ENCODE results near the gene MSANTD7. TPM values are rescaled to one million over a fixed set of nuclear protein-coding genes. Genes with fewer than 3 reads are reported as not detected.

The MSANTD7 gene
- total and polyA plus RNA-seq, 9 of the 15 experiments (the other 6 are each of a cell fraction or from before 2014, with no cell fraction given) = 5.2 to 27.3 (median 23.6) TPM

- TF ChIP-seq EHMT2 (IDR thresholded peaks at IDR 0.05) = peak; percentile 76; the same call in 1 of the 2 replicates
- no peak for TF ChIP-seq THRB (CRISPR knock-in tag; conservative IDR thresholded peaks at IDR 0.05)
- TF ChIP-seq TSHZ1 (CRISPR knock-in tag; IDR thresholded peaks at IDR 0.05) = no peak
- TF ChIP-seq SMC3 (conservative IDR thresholded peaks at IDR 0.05; ENCODE audit: insufficient read depth, low read depth, low read length) = no peak
- no peak for TF ChIP-seq TFAM (CRISPR knock-in tag; conservative IDR thresholded peaks at IDR 0.05)
- TF ChIP-seq ELF2 (CRISPR knock-in tag; IDR thresholded peaks at IDR 0.05) = no peak
- no peak for TF ChIP-seq MCM5 (IDR thresholded peaks at IDR 0.05; ENCODE audit: low read depth)
- TF ChIP-seq PRPF4 (IDR thresholded peaks at IDR 0.05; ENCODE audit: insufficient read depth, low read depth, low read length, poor library complexity, severe bottlenecking) = no peak
- no peak for TF ChIP-seq ZKSCAN1 (IDR thresholded peaks at IDR 0.05; ENCODE audit: low read depth, low read length)
- TF ChIP-seq PKNOX1 (IDR thresholded peaks at IDR 0.05) = no peak
- TF ChIP-seq SAP30 (IDR thresholded peaks at IDR 0.05; ENCODE audit: borderline replicate concordance, insufficient read depth, low read depth, low read length, poor library complexity, severe bottlenecking) = peak; percentile 59
- TF ChIP-seq RBFOX2 (IDR thresholded peaks at IDR 0.05; ENCODE audit: low read depth, low read length) = no peak
- no peak for TF ChIP-seq POU5F1 (IDR thresholded peaks at IDR 0.05; ENCODE audit: borderline replicate concordance, low read depth, low read length, partially characterized antibody)
- TF ChIP-seq MXD1 (CRISPR knock-in tag; IDR thresholded peaks at IDR 0.05; ENCODE audit: borderline replicate concordance, poor library complexity, severe bottlenecking) = no peak
- TF ChIP-seq ZNF384 (IDR thresholded peaks at IDR 0.05; ENCODE audit: low read depth, low read length) = no peak
- TF ChIP-seq ZNF133 (CRISPR knock-in tag; IDR thresholded peaks at IDR 0.05) = no peak
These were observed 42.1 kb downstream of the MSANTD7 start (continued) for GRCh38 chr10:14880229-14880628.

Measured in K562 (cell line).